ENCODE data around the gene SDHA.
"Not testable (repeated sequence)": the region's sequence is repeated elsewhere in the genome, so short reads cannot be mapped to it uniquely, and the experiment has no call there.

DNA sequence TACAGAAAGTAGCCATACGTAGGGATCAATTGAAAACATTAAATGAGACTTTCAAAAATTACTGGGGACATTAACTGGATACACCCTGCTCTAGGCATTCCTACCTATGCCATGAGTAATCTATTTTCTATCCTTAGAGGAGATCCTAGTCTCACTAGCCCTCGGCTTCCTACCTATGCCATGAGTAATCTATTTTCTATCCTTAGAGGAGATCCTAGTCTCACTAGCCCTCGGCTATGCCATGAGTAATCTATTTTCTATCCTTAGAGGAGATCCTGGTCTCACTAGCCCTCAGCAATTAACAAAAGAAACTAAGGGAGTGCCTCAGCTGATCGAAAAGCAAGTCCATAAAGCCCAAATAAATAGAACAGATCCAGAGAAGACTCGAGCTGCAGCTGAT lies 27.6 kb downstream of the SDHA start:
- not testable (repeated sequence) for TF ChIP-seq POLR2AphosphoS5 (IDR thresholded peaks at IDR 0.05; ENCODE audit: borderline replicate concordance, low read depth, low read length); EZH2 (IDR thresholded peaks at IDR 0.05)

Data from SK-N-MC (cell line).